Middle frontal gyrus (tissue), 1 donor: Measurements from ENCODE around the gene TRMT44.

Experiments used
- DNase-seq: peaks from one replicate; pipeline ENCODE4 v3.0.0-alpha.2; 2015; ENCODE audit warnings: low spot score; ENCODE audit errors: extremely low spot score

TRMT44 gene, protein sequence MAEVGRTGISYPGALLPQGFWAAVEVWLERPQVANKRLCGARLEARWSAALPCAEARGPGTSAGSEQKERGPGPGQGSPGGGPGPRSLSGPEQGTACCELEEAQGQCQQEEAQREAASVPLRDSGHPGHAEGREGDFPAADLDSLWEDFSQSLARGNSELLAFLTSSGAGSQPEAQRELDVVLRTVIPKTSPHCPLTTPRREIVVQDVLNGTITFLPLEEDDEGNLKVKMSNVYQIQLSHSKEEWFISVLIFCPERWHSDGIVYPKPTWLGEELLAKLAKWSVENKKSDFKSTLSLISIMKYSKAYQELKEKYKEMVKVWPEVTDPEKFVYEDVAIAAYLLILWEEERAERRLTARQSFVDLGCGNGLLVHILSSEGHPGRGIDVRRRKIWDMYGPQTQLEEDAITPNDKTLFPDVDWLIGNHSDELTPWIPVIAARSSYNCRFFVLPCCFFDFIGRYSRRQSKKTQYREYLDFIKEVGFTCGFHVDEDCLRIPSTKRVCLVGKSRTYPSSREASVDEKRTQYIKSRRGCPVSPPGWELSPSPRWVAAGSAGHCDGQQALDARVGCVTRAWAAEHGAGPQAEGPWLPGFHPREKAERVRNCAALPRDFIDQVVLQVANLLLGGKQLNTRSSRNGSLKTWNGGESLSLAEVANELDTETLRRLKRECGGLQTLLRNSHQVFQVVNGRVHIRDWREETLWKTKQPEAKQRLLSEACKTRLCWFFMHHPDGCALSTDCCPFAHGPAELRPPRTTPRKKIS

GRCh38 chr4:8440492-8441311 is at the start of gene TRMT44, which contains the start of gene ACOX3:
Gene TRMT44, plus strand, starts transcription at chr4:8440777. Its CDS starts 46 bp downstream, at chr4:8440823.
Gene ACOX3, minus strand, starts transcription at chr4:8440723. Its CDS starts 24,202 bp downstream, at chr4:8416521.
- DNase-seq, result peak; percentile 82

- DNase-seq, result no peak
These were observed 49.5 kb upstream of the TRMT44 start for GRCh38 chr4:8391071-8391470.

DNA sequence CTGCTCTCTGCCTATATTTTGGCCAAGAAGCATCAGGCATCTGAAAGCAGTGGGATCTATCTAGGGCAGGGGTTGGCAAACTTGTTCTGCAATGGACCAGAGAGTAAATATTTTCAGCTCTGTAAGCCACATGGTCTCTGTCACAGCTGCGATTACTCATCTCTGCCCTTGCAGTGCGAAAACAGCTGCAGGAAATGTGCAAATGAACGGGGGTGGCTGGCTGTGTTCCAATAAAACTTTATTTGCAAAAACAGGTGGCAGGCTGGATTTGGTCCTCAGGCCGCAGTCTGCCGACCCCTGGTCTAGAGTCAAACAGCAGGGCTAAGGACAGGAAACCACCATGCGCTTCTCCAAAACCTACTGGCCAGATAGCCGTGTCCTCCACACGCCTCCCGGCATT is 48.6 kb upstream of the TRMT44 start:
- peak; percentile 26 for DNase-seq

DNA sequence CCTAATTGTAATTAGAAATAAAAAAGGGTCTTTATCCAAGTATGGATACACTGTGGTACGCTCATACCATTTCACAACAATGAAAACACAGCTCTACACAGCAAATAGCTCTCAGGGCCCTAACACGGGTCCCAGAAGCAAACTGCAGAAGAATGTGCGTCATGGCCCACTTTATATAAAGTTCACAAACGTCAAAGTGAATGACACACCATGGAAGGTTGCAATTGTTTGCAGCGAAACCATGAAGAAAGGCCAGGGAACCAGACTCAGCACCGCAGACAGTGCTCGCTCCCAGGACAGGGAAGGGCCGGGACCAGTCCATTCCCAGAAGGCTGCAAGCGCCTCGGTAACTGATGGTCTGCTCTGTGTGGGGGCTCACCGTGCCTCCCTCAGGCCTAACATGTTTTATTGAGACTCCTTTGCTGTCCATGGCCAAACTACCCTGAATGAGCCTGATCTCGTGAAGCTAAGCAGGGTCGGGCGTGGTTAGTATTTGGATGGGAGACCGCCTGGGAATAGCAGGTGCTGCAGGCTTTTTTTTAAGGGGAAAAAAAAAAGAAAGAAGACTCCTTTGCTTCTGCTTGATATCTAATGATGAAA is 47.9 kb upstream of the TRMT44 start:
- DNase-seq, result no peak

DNA sequence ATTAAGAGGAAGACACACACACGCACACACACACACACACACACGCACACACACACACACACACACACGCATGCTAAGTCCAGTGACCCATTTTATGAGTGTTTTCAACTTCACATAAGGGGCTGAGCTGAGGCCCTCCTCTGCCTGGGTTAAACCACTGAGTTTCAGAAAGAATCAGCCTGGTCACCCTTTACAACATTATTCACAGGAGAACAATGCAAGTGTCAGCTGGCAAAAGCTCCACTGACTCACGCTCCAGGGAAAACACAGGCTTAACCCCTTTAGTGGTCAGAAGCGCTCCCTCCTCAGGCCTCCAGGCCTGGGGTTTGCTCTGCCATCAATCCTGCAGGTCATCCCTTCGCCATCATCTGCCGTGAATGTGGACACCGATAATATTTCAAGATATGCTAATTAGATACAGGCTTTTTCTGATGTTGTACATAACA is 47.0 kb upstream of the TRMT44 start:
- DNase-seq, result peak; percentile 29

- DNase-seq, result no peak
These were observed 46.5 kb upstream of the TRMT44 start for GRCh38 chr4:8394061-8394519.

DNA sequence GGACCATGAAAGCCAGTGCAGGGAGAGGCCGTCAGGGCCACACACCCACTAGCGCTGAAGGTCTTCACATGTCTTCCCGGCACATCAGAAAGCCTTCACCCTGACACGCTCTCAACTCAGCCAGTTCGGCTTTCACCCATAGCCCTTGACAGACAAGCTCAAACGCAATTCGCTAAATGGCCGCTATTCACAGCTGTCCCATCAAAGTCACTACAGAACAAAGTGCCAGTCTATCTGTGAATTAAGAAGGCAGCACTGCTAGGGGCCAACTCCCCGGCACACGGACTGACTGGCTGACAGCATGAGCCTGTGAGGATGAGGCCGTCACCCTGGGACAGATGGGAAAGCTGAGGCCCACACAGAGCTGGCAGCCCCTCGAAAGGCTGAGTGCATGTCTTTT is 45.8 kb upstream of the TRMT44 start:
- DNase-seq, result no peak

- DNase-seq, result no peak
These were observed 44.9 kb upstream of the TRMT44 start for GRCh38 chr4:8395504-8396296.

DNA sequence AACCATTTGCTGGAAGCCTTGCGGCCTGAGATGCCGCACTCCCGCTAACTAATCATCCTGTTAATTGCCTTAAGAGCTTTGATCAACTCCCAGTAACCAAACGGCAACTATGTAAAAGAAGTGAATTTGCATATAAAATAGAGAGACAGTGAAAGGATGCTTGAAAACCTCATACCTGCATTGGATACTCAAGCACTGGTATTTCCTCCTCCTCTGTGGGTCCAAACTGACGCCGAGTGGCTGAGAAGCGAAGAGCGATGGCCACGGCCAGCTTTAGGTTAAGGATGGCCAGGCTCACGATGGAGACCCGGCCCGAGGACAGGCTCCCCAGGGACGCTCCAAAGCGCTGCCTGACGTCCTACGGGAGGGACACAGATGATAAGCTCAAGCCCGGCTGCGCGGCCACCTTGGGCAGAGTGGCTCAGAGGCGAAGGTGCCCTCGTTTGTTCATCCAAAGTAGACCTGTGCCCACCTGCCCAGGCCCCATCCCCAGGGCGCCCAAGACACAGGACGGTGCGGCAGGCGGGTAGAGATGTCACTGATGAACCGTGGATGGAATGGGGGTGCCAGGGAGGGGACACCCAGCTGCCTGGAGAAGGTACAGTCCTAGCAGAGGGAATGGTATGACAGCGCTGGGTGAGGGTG is 43.7 kb upstream of the TRMT44 start:
- no peak for DNase-seq

- DNase-seq, result no peak
These were observed 42.2 kb upstream of the TRMT44 start for GRCh38 chr4:8398347-8398746.

DNA sequence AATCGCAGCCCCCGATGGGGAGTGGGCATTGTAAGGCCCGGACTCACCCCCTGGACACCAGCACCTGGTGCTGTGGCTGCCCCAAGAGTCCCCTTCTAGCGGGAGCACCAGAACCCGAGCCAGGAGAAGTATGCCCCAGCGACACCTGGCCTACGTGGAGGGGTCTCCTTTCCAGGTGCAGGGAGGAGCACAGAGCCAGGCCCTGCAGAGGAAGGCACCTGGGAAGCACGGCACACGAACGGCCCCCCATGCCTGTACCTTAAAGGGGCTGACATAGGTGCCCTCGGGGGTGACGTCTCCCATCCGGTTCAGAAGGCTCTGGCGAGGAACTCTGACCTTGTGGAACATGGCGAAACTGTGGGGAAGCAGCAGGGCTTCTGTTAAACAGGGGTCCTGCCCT is 41.3 kb upstream of the TRMT44 start:
- no peak for DNase-seq

DNA sequence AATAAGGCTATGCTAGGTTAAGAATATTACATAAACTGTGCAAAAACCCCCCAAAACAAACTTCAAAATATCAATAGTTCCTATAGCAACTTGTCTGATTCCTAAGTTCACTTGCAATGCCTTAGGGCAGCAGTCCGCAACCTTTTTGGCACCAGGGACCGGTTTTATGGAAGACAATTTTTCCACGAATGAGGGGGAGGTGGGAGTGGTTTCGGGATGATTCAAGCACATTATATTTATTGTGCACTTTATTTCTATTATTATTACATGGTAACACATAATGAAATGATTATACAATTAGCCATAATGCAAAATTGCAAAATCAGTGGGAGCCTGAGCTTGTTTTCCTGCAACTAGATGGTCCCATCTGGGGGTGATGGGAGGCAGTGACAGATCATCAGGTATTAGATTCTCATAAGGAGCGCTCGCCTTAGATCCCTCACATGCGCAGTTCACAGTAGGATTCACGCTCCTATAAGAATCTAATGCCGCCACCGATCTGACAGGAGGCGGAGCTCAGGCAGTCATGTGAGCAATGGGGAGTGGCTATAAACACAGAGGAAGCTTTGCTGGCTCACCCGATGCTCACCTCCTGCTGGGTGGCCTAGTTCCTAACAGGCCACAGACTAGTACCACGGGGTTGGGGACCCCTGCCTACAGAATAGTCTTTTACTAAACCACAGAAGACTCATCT is 39.8 kb upstream of the TRMT44 start:
- DNase-seq, result no peak

DNA sequence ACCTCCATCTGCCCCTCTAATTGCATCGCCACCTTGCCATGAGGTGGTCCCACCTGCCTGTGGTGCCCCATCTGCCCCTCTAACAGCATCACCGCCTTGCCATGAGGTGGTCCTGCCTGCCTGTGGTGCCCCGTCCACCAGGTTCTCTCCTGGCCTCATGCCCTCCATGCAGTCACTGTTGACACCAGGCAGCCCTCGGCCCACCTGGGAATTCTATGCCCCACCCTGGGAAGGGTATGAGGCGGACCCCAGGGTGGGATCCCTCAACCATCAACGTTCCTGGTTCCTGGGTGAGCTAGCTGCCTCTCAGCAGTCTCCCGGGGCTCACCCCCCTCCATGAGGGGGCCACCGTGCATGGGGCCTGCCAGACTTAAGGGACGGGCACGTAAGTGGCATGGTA is 38.9 kb upstream of the TRMT44 start:
- no peak for DNase-seq

DNA sequence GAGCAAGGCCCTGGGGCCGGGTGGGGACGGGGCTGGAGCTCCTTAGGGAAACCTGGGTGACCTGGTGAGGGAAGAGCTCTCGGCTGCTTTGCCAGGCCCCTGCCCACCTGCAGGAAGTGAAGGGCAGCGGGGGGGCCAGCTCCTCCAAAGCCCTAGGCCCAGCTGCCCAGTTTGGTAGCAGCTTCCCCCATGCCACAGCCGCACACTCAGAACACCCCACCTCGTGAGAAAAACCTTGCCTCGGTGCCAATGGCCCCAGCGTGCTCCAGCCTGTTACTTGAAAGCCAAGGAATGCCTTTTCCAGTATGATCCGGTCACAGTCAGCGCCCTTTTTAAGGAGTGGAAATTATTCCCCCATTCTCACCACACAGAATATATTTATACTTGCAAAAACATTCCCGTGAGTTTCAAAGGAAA is 38.4 kb upstream of the TRMT44 start:
- DNase-seq, result no peak

DNA sequence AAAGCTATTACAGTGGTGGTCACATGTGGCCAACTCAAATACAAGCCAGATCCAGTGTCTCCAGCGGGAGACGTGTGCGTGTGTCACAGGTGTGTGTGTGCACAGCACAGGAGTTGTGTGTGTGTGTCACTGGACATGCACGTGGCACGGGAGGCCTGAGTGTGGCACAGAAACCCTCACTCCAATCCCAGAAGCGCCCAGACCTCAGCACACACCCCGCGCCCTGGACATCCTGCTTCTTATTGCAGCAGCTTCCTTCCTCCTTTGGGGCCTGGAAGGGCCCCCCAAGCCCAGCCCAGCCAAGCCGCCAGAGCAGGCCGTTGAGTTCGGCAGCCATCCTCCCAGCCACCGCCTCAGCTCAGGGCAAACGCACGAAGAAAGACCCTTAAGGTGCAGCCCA is 37.9 kb upstream of the TRMT44 start:
- no peak for DNase-seq

DNA sequence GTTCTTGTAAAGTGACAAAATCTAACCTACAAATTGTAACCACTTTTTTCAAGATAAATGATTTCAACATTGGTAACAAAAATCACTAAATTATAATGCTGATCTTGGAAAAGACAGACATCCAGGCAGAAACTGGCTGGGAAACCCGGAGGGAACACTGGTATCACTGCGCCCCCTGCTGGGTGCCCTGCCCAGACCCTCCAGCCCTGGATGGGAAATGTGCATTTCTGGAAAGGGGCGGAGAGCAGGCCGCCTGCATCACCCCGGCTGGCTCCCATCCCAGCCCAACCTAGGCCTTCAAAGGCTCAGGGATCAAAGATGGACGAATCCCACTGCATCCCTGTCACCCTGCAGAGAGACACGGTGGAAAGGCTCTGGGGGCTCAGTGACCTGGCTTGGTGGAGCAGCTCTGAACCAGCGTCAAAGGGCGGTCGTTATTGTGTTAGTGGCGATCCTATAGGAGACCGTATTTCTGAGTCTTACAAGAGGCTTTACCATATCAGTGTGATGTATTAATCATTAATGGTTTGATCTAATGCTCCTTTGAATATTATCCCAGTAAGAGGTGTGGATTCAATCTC is 37.3 kb upstream of the TRMT44 start:
- peak; percentile 37 for DNase-seq

- no peak for DNase-seq
These were observed 36.6 kb upstream of the TRMT44 start for GRCh38 chr4:8403976-8404375.

DNA sequence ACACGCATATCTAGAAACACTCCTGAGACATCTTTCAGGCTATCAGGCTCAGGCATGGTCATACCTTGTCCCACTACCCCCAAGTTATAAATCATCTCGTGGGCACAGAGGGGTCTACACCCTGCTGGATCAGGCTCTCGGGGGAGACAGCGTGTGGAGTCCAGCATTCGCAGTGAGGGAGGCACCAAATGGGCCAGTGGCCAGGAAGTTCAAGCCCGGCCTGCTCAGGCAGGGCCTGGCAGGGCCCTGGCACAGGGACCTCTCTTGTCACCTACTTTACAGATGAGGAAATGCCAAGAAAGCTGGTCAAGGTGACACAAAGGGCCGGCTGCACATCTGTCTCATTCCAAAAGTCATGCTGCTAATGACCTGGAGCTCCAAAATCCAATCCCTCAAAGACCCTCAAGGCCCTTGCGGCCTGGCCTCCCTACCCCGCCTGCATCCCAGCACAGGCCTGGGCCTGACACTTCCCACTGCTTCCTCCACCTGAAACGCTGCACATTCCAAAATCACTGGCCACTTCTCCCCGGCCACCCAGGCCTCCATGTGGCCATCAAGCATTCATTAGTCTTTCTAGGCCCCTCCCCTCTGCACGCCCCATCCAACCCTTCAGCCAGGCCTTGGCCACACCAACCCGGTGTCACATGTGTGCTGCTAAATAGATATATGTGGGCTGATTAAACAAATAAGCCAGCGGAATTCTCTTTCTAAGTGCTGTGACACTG is 35.6 kb upstream of the TRMT44 start:
- no peak for DNase-seq
